AG04449 (cell line): Measurements from ENCODE around the gene EFNA5.

ENCODE experiments used
- CTCF ChIA-PET: fragments of 350-600 bp; formaldehyde crosslinking; extraction: SDS; loops from one replicate; lab custom pipeline; 2021; ENCODE audit warnings: antibody characterized with exemption; lab: Yijun Ruan, JAX
- POLR2A ChIA-PET: fragments of 400-600, 350-600 bp; formaldehyde crosslinking; extraction: SDS; loops from one replicate; lab custom pipeline; 2020; ENCODE audit warnings: antibody characterized with exemption, inconsistent platforms; lab: Yijun Ruan, JAX
- DNase-seq: peaks from one replicate; pipeline ENCODE4 v3.0.0-alpha.2; 2010; ENCODE audit warnings: low read depth, low spot score
- H3K4me3 ChIP-seq: 2 replicates; pipeline ENCODE4 v1.5.1; 2011; ENCODE audit warnings: low read depth, mild to moderate bottlenecking, control low read depth, low read length
- CTCF ChIP-seq: IDR thresholded peaks from one replicate; pipeline ENCODE4 v1.5.1; 2011; ENCODE audit warnings: mild to moderate bottlenecking, moderate library complexity, low read length, control low read depth, inconsistent platforms; ENCODE audit not compliant: insufficient read depth; ENCODE audit errors: missing control alignments

Gene EFNA5

GRCh38 chr5:107387526-107388140 is 283.1 kb downstream of the EFNA5 start:
- ChIA-PET CTCF (interaction anchor here (0.6 kb wide), 1 partner anchor 962 kb away, joined by 3 read pairs; no protein-coding TSS in a partner anchor), POLR2A (interaction anchor here (1.0 kb wide), 1 partner anchor 37 kb away, joined by 3 read pairs; no protein-coding TSS in a partner anchor)
- H3K4me3 ChIP-seq, result no peak overlapping the region
- DNase-seq, result no peak
- no peak for TF ChIP-seq CTCF

- no peak overlapping the region for H3K4me3 ChIP-seq
- ChIA-PET POLR2A (no interaction called here), CTCF (interaction anchor here (1.2 kb wide), 1 partner anchor 187 kb away, joined by 3 read pairs; no protein-coding TSS in a partner anchor)
- TF ChIP-seq CTCF, result no peak
- DNase-seq, result no peak
Measured at GRCh38 chr5:107385708-107386107, 285.0 kb downstream of the EFNA5 start.

GRCh38 chr5:107384256-107384655 is 286.5 kb downstream of the EFNA5 start:
- DNase-seq, result no peak
- CTCF ChIA-PET, result no interaction called here

GRCh38 chr5:107383414-107383813 is 287.3 kb downstream of the EFNA5 start:
- no peak for DNase-seq
- CTCF ChIA-PET, result no interaction called here
- no peak overlapping the region for H3K4me3 ChIP-seq
- POLR2A ChIA-PET, result no interaction called here
- no peak for TF ChIP-seq CTCF

More at GRCh38 chr5:107384256-107384655, 286.5 kb downstream of the EFNA5 start:
- TF ChIP-seq CTCF, result no peak
- POLR2A ChIA-PET, result no interaction called here
- H3K4me3 ChIP-seq, result no peak overlapping the region

GRCh38 chr5:107381189-107381856 is 289.4 kb downstream of the EFNA5 start:
- TF ChIP-seq CTCF, result no peak
- H3K4me3 ChIP-seq, result no peak overlapping the region
- DNase-seq, result peak; percentile 40
- ChIA-PET POLR2A (no interaction called here), CTCF (no interaction called here)

- TF ChIP-seq CTCF, result no peak
- POLR2A ChIA-PET, result no interaction called here
- no peak overlapping the region for H3K4me3 ChIP-seq
- CTCF ChIA-PET, result no interaction called here
- no peak for DNase-seq
Measured at GRCh38 chr5:107380654-107381053, 290.1 kb downstream of the EFNA5 start.
